D721Med (cell line): ENCODE results near the gene HPD.
"Not testable (repeated sequence)": the region's sequence is repeated elsewhere in the genome, so short reads cannot be mapped to it uniquely, and the experiment has no call there.

Experiments used
- DNase-seq: peaks from one replicate; pipeline ENCODE4 v3.0.0; 2011; ENCODE audit warnings: low spot score; ENCODE audit not compliant: insufficient read length
- FAIRE-seq: peaks from 2 replicates; lab custom pipeline; 2011; peaks lifted over from hg19 to GRCh38; lab: Jason Lieb, UNC
- CTCF ChIP-seq: IDR thresholded peaks from 2 replicates; pipeline ENCODE4 v1.5.1; 2012; ENCODE audit warnings: mild to moderate bottlenecking, control low read depth; ENCODE audit not compliant: insufficient read depth; ENCODE audit errors: missing control alignments

Gene HPD

GRCh38 chr12:121861636-121862254 is 3.1 kb upstream of the HPD start:
- no peak for FAIRE-seq
- TF ChIP-seq CTCF, result no peak
- DNase-seq, result no peak

GRCh38 chr12:121860699-121861098 is 2.0 kb upstream of the HPD start:
- not testable (repeated sequence) for DNase-seq, FAIRE-seq

- FAIRE-seq, result no peak
- TF ChIP-seq CTCF, result no peak
- DNase-seq, result no peak
Measured at GRCh38 chr12:121860257-121860656, 1.6 kb upstream of the HPD start.

GRCh38 chr12:121858318-121858661 is 369 bp downstream of the HPD start:
- FAIRE-seq (no peak), DNase-seq (no peak)
- no peak for TF ChIP-seq CTCF

- no peak for TF ChIP-seq CTCF
- DNase-seq, result no peak
- FAIRE-seq, result no peak
Measured at GRCh38 chr12:121857322-121858246, 1.1 kb downstream of the HPD start.

GRCh38 chr12:121852392-121852791 is 6.3 kb downstream of the HPD start:
- not testable (repeated sequence) for FAIRE-seq, DNase-seq

GRCh38 chr12:121849665-121850064 is 9.0 kb downstream of the HPD start:
- no peak for TF ChIP-seq CTCF
- DNase-seq, result no peak
- FAIRE-seq, result no peak

- TF ChIP-seq CTCF, result no peak
- no peak for DNase-seq
- no peak for FAIRE-seq
Measured at GRCh38 chr12:121849211-121849610, 9.4 kb downstream of the HPD start.
